Neuron (in vitro differentiated cells): ENCODE measurements around the gene PRUNE2.

Experiments used
- H2AFZ ChIP-seq: one replicate; pipeline ENCODE4 v1.6.1; 2013; ENCODE audit warnings: low read depth, mild to moderate bottlenecking, inconsistent platforms, low read length, moderate library complexity
- H3K27me3 ChIP-seq: one replicate; pipeline ENCODE4 v1.6.1; 2013; ENCODE audit warnings: low read length; ENCODE audit not compliant: insufficient read depth
- H3K36me3 ChIP-seq: one replicate; pipeline ENCODE4 v1.6.1; 2013; ENCODE audit warnings: low read length; ENCODE audit not compliant: insufficient read depth
- H3K4me1 ChIP-seq: one replicate; pipeline ENCODE4 v1.6.1; 2013; ENCODE audit warnings: low read length; ENCODE audit not compliant: insufficient read depth
- H3K4me3 ChIP-seq: 2 replicates; pipeline ENCODE4 v1.5.1; 2013; ENCODE audit warnings: mild to moderate bottlenecking, low read length, moderate library complexity
- H3K9me3 ChIP-seq: one replicate; pipeline ENCODE4 v1.6.1; 2013; ENCODE audit warnings: low read length

The PRUNE2 gene

GRCh38 chr9:76642701-76643209 is 263.2 kb downstream of the PRUNE2 start:
- H3K9me3 ChIP-seq, result no peaks in the 10 kb centered on the region
- no peak overlapping the region for H3K4me3 ChIP-seq
- H3K4me1 ChIP-seq, result peaks cover 19% of the 10 kb centered on the region
- no peaks in the 10 kb centered on the region for H3K27me3 ChIP-seq
- no peak overlapping the region for H2AFZ ChIP-seq
- H3K36me3 ChIP-seq, result no peaks in the 10 kb centered on the region

DNA sequence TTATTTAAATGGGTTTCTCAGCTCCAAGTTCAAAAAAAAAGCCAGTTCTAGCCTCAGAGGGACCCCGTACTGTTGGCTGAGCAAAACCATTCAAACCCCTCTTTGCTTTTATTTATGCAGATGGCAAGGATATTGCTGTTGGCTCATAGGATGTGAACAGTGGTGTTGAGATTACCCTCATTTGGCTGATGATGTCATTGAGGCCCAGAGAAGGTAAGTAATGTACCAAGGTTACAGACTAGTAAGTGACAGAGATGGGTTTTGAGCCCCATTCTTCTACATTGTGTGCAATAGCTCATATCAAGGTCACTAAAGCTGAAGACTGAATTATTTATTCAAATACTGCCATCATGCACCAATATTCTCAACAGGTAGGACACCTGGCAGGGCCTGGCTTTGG is 263.8 kb downstream of the PRUNE2 start:
- H3K4me1 ChIP-seq, result peaks cover 19% of the 10 kb centered on the region
- H3K4me3 ChIP-seq, result no peak overlapping the region
- H3K27me3 ChIP-seq, result no peaks in the 10 kb centered on the region
- no peak overlapping the region for H2AFZ ChIP-seq
- H3K9me3 ChIP-seq, result no peaks in the 10 kb centered on the region
- no peaks in the 10 kb centered on the region for H3K36me3 ChIP-seq

- Histone ChIP-seq H2AFZ (no peak overlapping the region), H3K9me3 (no peaks in the 10 kb centered on the region), H3K36me3 (no peaks in the 10 kb centered on the region), H3K27me3 (no peaks in the 10 kb centered on the region), H3K4me3 (no peak overlapping the region), H3K4me1 (peaks cover under 1% of the 10 kb centered on the region)
Measured at GRCh38 chr9:76638001-76638400, 267.9 kb downstream of the PRUNE2 start.

DNA sequence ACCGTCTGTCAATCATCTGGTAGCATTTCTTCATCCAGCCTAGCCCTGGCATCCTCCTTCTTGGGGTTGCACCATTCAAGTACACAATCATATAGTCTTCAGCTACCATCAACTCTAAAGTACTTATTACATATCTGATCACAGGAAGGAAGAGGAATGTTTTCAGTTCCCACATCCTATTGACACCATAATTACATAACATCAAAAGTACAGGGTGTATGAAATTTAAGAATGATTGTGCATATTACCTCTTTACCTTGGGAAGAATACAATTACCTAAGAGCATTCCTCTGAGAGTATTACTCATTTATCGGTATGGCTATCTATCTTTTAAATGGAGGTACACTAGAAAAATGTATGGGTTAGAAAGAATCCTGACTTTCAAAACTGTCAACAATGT is 268.5 kb downstream of the PRUNE2 start:
- H3K4me1 ChIP-seq, result no peaks in the 10 kb centered on the region
- no peaks in the 10 kb centered on the region for H3K9me3 ChIP-seq
- H3K36me3 ChIP-seq, result no peaks in the 10 kb centered on the region
- H3K4me3 ChIP-seq, result no peak overlapping the region
- no peaks in the 10 kb centered on the region for H3K27me3 ChIP-seq
- H2AFZ ChIP-seq, result no peak overlapping the region

- no peaks in the 10 kb centered on the region for H3K27me3 ChIP-seq
- H3K4me1 ChIP-seq, result no peaks in the 10 kb centered on the region
- H3K4me3 ChIP-seq, result no peak overlapping the region
- no peak overlapping the region for H2AFZ ChIP-seq
- no peaks in the 10 kb centered on the region for H3K9me3 ChIP-seq
- no peaks in the 10 kb centered on the region for H3K36me3 ChIP-seq
Measured at GRCh38 chr9:76634356-76635054, 271.4 kb downstream of the PRUNE2 start.

GRCh38 chr9:76630916-76631315 is 275.0 kb downstream of the PRUNE2 start:
- H3K9me3 ChIP-seq, result no peaks in the 10 kb centered on the region
- H3K4me3 ChIP-seq, result no peak overlapping the region
- no peaks in the 10 kb centered on the region for H3K27me3 ChIP-seq
- H2AFZ ChIP-seq, result no peak overlapping the region
- H3K36me3 ChIP-seq, result no peaks in the 10 kb centered on the region
- H3K4me1 ChIP-seq, result no peaks in the 10 kb centered on the region

DNA sequence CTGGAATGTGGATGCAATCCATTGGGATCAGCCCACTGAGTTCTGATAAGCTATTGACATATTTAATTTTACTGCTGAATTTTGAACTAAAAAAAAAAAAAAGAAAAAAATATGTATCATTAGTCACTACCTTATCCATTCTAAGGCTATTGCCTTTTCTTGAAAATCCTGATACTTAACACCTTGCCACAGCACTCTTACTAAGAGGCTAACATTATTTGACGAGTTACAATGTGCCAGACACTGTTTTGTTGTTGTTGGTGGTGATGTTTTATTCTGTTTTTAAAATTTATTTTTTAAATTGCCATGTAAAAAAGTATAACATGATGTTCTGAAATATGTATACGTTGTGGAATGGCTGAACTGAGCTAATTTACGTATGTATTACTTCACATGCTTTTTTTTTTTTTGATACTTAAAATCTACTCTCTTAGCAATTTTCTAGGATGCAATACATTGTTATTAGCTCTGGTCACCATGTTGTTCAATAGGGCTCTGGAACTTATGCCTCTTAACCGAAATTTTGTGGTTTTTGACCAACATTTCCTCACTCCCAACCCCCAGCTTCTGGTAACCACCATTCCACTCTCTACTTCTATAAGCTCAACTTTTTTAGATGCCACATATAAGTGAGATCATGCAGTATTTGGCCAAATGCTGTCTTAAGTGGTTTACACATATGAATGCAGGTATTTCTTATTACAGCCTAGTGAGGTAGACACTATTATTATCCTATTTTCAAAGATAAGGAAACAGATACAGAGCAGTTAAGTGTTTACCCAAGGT is 276.5 kb downstream of the PRUNE2 start:
- no peaks in the 10 kb centered on the region for H3K9me3 ChIP-seq
- no peaks in the 10 kb centered on the region for H3K27me3 ChIP-seq
- no peak overlapping the region for H2AFZ ChIP-seq
- no peaks in the 10 kb centered on the region for H3K36me3 ChIP-seq
- peaks cover 7% of the 10 kb centered on the region for H3K4me1 ChIP-seq
- no peak overlapping the region for H3K4me3 ChIP-seq

- H3K9me3 ChIP-seq, result no peaks in the 10 kb centered on the region
- H3K4me3 ChIP-seq, result no peak overlapping the region
- peaks cover 18% of the 10 kb centered on the region for H3K4me1 ChIP-seq
- H2AFZ ChIP-seq, result no peak overlapping the region
- no peaks in the 10 kb centered on the region for H3K27me3 ChIP-seq
- no peaks in the 10 kb centered on the region for H3K36me3 ChIP-seq
Measured at GRCh38 chr9:76628155-76628554, 277.8 kb downstream of the PRUNE2 start.

- Histone ChIP-seq H3K9me3 (no peaks in the 10 kb centered on the region), H2AFZ (no peak overlapping the region), H3K4me3 (no peak overlapping the region), H3K36me3 (no peaks in the 10 kb centered on the region), H3K4me1 (peaks cover 18% of the 10 kb centered on the region), H3K27me3 (no peaks in the 10 kb centered on the region)
Measured at GRCh38 chr9:76626980-76627379, 278.9 kb downstream of the PRUNE2 start.

DNA sequence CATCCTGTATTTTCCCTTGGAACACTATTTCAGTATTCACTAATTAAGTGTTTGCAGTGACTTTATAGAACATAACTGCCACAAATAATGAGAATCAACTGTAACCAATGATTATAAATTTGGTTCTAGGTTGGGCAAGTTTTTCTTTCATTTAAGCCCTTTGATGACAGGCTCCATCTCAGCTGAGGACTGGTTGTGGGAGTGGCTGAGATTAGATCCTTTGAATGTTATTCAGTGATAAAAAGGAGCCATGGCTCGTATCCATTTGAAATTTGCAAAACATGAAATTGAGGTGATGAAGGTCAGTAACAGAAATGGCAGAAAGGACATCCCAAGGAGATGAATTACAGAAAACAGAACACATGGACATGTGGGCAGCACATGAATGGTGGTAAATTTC is 279.8 kb downstream of the PRUNE2 start:
- Histone ChIP-seq H3K4me1 (peaks cover 18% of the 10 kb centered on the region), H3K27me3 (no peaks in the 10 kb centered on the region), H2AFZ (no peak overlapping the region), H3K9me3 (no peaks in the 10 kb centered on the region), H3K36me3 (no peaks in the 10 kb centered on the region), H3K4me3 (no peak overlapping the region)

GRCh38 chr9:76624391-76625048 is 281.4 kb downstream of the PRUNE2 start:
- peaks cover 18% of the 10 kb centered on the region for H3K4me1 ChIP-seq
- no peak overlapping the region for H3K4me3 ChIP-seq
- H3K27me3 ChIP-seq, result no peaks in the 10 kb centered on the region
- H2AFZ ChIP-seq, result no peak overlapping the region
- H3K36me3 ChIP-seq, result no peaks in the 10 kb centered on the region
- no peaks in the 10 kb centered on the region for H3K9me3 ChIP-seq

GRCh38 chr9:76620996-76621395 is 284.9 kb downstream of the PRUNE2 start:
- H3K36me3 ChIP-seq, result no peaks in the 10 kb centered on the region
- peaks cover 18% of the 10 kb centered on the region for H3K4me1 ChIP-seq
- no peak overlapping the region for H3K4me3 ChIP-seq
- no peak overlapping the region for H2AFZ ChIP-seq
- no peaks in the 10 kb centered on the region for H3K9me3 ChIP-seq
- H3K27me3 ChIP-seq, result no peaks in the 10 kb centered on the region

GRCh38 chr9:76620581-76620980 is 285.3 kb downstream of the PRUNE2 start:
- no peaks in the 10 kb centered on the region for H3K27me3 ChIP-seq

More at GRCh38 chr9:76620581-76620980, 285.3 kb downstream of the PRUNE2 start:
- Histone ChIP-seq H3K9me3 (no peaks in the 10 kb centered on the region), H3K4me3 (no peak overlapping the region), H3K4me1 (peaks cover 18% of the 10 kb centered on the region), H2AFZ (no peak overlapping the region), H3K36me3 (no peaks in the 10 kb centered on the region)
